HCT116 (cell line): ENCODE measurements around the gene GSTT2. TPM values are rescaled to one million over a fixed set of nuclear protein-coding genes. Genes with fewer than 3 reads are reported as not detected.

ENCODE experiments used
- ATAC-seq: fragments of 200-7000 bp; cut with Tn5 transposase; 2 replicates; pipeline ENCODE4 v1.9.1; 2020; ENCODE audit warnings: mild to moderate bottlenecking, moderate library complexity
- BruUV-seq: library from RNA; stranded (reverse); fragments of 400-500 nt; replicated peaks from 2 replicates; lab custom pipeline; 2021; lab: Mats Ljungman, UMichigan
- CTCF ChIA-PET: fragments of 300-600 bp; sonication (Branson Sonifier 250); formaldehyde crosslinking; loops from one replicate; lab custom pipeline; 2021; ENCODE audit warnings: antibody characterized with exemption; lab: Charles Lee
- POLR2A ChIA-PET: fragments of 300-600, 350-600 bp; sonication (Branson Sonifier 250); formaldehyde crosslinking; loops from one replicate; lab custom pipeline; 2021; ENCODE audit warnings: antibody characterized with exemption; lab: Charles Lee
- RAD21 ChIA-PET, 2 experiments: fragments of 300-600 bp; sonication (Branson Sonifier 250); formaldehyde crosslinking; loops; one replicate each; lab custom pipeline; 2023; ENCODE audit warnings: low total read pairs in 2 of 2; ENCODE audit not compliant: uncharacterized antibody in 2 of 2, unreplicated experiment in 2 of 2, low non-redundant PET in 1 of 2; lab: Charles Lee
- DNase-seq: peaks from one replicate; pipeline ENCODE4 v3.0.0-alpha.2; 2010; ENCODE audit warnings: low read depth, low spot score
- H2AFZ ChIP-seq: fragments of 200-600 bp; shearing (Covaris generic), sonication (generic); 2 replicates; pipeline ENCODE4 v1.6.1; 2017; ENCODE audit warnings: low read depth, mixed run types, mixed read lengths, antibody characterized with exemption, low read length; ENCODE audit not compliant: poor library complexity, severe bottlenecking
- H3K27ac ChIP-seq: 2 replicates; pipeline ENCODE4 v1.5.1; 2012; ENCODE audit warnings: low read depth, low read length
- H3K27me3 ChIP-seq: fragments of 200-600 bp; sonication (generic); 2 replicates; pipeline ENCODE4 v1.6.1; 2016; ENCODE audit warnings: mixed run types, low read length, mixed read lengths; ENCODE audit not compliant: insufficient read depth
- H3K36me3 ChIP-seq, 2 experiments: fragments of 200-500 bp in 1 of 2; fragments of 200-600 bp in 1 of 2; sonication (Bioruptor generic) in 1 of 2; sonication (generic) in 1 of 2; 2 replicates each; pipeline versions ENCODE4 v1.5.1 to v1.6.1; 2014 to 2016; ENCODE audit warnings: low read length in 2 of 2, inconsistent platforms in 1 of 2, mixed read lengths in 1 of 2, mixed run types in 1 of 2; ENCODE audit not compliant: insufficient read depth in 2 of 2, control insufficient read depth in 1 of 2
- H3K4me1 ChIP-seq, 2 experiments: fragments of 200-600 bp in 1 of 2; sonication (generic) in 1 of 2; 2 replicates each; pipeline versions ENCODE4 v1.5.1 to v1.6.1; 2012 to 2017; ENCODE audit warnings: low read length in 2 of 2, inconsistent platforms in 1 of 2, mild to moderate bottlenecking in 1 of 2, mixed read lengths in 1 of 2, mixed run types in 1 of 2, moderate library complexity in 1 of 2; ENCODE audit not compliant: insufficient read depth in 2 of 2, control insufficient read depth in 1 of 2
- H3K4me2 ChIP-seq: fragments of 200-600 bp; sonication (generic); 2 replicates; pipeline ENCODE4 v1.6.1; 2017; ENCODE audit warnings: mixed run types, low read length, mixed read lengths
- H3K4me3 ChIP-seq, 2 experiments: fragments of 200-600 bp in 1 of 2; sonication (generic) in 1 of 2; replicated peaks in 1 of 2; 2 replicates each; pipeline ENCODE4 v1.5.1; 2011 to 2016; ENCODE audit warnings: low read length in 2 of 2, control low read depth in 1 of 2, low read depth in 1 of 2, mild to moderate bottlenecking in 1 of 2, mixed read lengths in 1 of 2, mixed run types in 1 of 2
- H3K79me2 ChIP-seq: fragments of 200-600 bp; sonication (generic); 2 replicates; pipeline ENCODE4 v1.6.1; 2017; ENCODE audit warnings: mild to moderate bottlenecking, mixed run types, low read length, moderate library complexity, mixed read lengths; ENCODE audit not compliant: insufficient read depth
- H3K9ac ChIP-seq: fragments of 200-600 bp; sonication (generic); 2 replicates; pipeline ENCODE4 v1.6.1; 2016; ENCODE audit warnings: low read length, mixed read lengths
- H3K9me2 ChIP-seq: fragments of 200-600 bp; sonication (generic), shearing (Covaris generic); 2 replicates; pipeline ENCODE4 v1.6.1; 2017; ENCODE audit warnings: mixed run types, mild to moderate bottlenecking, moderate library complexity; ENCODE audit not compliant: insufficient read depth
- H3K9me3 ChIP-seq, 2 experiments: fragments of 200-500 bp in 1 of 2; fragments of 200-600 bp in 1 of 2; sonication (Bioruptor generic) in 1 of 2; sonication (generic) in 1 of 2; 2 replicates each; pipeline ENCODE4 v1.6.1; 2014 to 2017; ENCODE audit warnings: low read length in 2 of 2, mixed read lengths in 2 of 2, inconsistent platforms in 1 of 2, low read depth in 1 of 2, mild to moderate bottlenecking in 1 of 2, mixed run types in 1 of 2, moderate library complexity in 1 of 2; ENCODE audit not compliant: control insufficient read depth in 1 of 2, insufficient read depth in 1 of 2
- H4K20me1 ChIP-seq: fragments of 200-600 bp; sonication (generic), shearing (Covaris generic); 2 replicates; pipeline ENCODE4 v1.6.1; 2017; ENCODE audit warnings: mixed run types, mild to moderate bottlenecking, moderate library complexity; ENCODE audit not compliant: insufficient read depth
- CBX3 ChIP-seq: IDR thresholded peaks from 2 replicates; pipeline ENCODE4 v1.6.1; 2012; ENCODE audit warnings: low read depth
- CEBPB ChIP-seq: IDR thresholded peaks from 2 replicates; pipeline ENCODE4 v1.6.1; 2012; ENCODE audit warnings: low read depth
- CTCF ChIP-seq, 3 experiments: fragments of 200-600 bp in 1 of 3; sonication (generic) in 1 of 3; IDR thresholded peaks in 2 of 3; conservative IDR thresholded peaks in 1 of 3; 2 replicates each; pipeline ENCODE4 v1.5.1; 2012 to 2017; ENCODE audit warnings: low read depth in 2 of 3, low read length in 2 of 3, antibody characterized with exemption in 1 of 3, borderline replicate concordance in 1 of 3, control low read depth in 1 of 3, mild to moderate bottlenecking in 1 of 3, mixed read lengths in 1 of 3, mixed run types in 1 of 3, moderate library complexity in 1 of 3; ENCODE audit not compliant: insufficient read depth in 1 of 3
- ELF1 ChIP-seq: IDR thresholded peaks from 2 replicates; pipeline ENCODE4 v1.6.1; 2012; ENCODE audit warnings: low read depth, borderline replicate concordance
- EZH2 ChIP-seq: fragments of 200-600 bp; sonication (generic); IDR thresholded peaks from 2 replicates; pipeline ENCODE4 v1.6.1; 2017; ENCODE audit warnings: antibody characterized with exemption, mixed run types
- POLR2A ChIP-seq: IDR thresholded peaks from 2 replicates; pipeline ENCODE4 v1.7.0; 2011; ENCODE audit warnings: borderline replicate concordance; ENCODE audit not compliant: insufficient read depth, insufficient read length; ENCODE audit errors: extremely low read depth
- POLR2AphosphoS5 ChIP-seq: IDR thresholded peaks from 2 replicates; pipeline ENCODE4 v1.6.1; 2011; ENCODE audit warnings: mild to moderate bottlenecking, low read depth, low read length, moderate library complexity
- RAD21 ChIP-seq: IDR thresholded peaks from 2 replicates; pipeline ENCODE4 v1.6.1; 2012; ENCODE audit warnings: low read depth, mild to moderate bottlenecking
- SIN3A ChIP-seq: IDR thresholded peaks from 2 replicates; pipeline ENCODE4 v1.6.1; 2012; ENCODE audit warnings: low read depth
- SP1 ChIP-seq: IDR thresholded peaks from 2 replicates; pipeline ENCODE4 v1.6.1; 2012; ENCODE audit warnings: low read depth
- SRF ChIP-seq: IDR thresholded peaks from 2 replicates; pipeline ENCODE4 v1.6.1; 2012; ENCODE audit warnings: low read depth
- TCF7L2 ChIP-seq: IDR thresholded peaks from 2 replicates; pipeline ENCODE4 v1.7.0; 2011; ENCODE audit warnings: borderline replicate concordance, inconsistent platforms; ENCODE audit not compliant: insufficient read depth, insufficient read length; ENCODE audit errors: extremely low read depth
- ZBTB33 ChIP-seq: IDR thresholded peaks from 2 replicates; pipeline ENCODE4 v1.6.1; 2011; ENCODE audit warnings: mild to moderate bottlenecking, low read length, moderate library complexity; ENCODE audit not compliant: insufficient replicate concordance; ENCODE audit errors: extremely low read depth
- ZNF274 ChIP-seq: fragments of 200-500 bp; sonication (Bioruptor generic); IDR thresholded peaks from 2 replicates; pipeline ENCODE4 v1.6.1; 2014; ENCODE audit warnings: mild to moderate bottlenecking, low read depth, low read length, inconsistent platforms
- intact Hi-C: fragments of 100-400 bp; cut with micrococcal nuclease; formaldehyde crosslinking; loops from 2 replicates; pipeline ENCODE4 v1.10.0; 2022
- total RNA-seq: library from RNA; stranded (reverse); gene quantifications from one replicate; pipeline ENCODE4 v1.2.1, GENCODE V29; 2021; ENCODE audit not compliant: unreplicated experiment
- TF ChIP-seq, protein P1 (sequence below): IDR thresholded peaks from 2 replicates; pipeline ENCODE4 v1.6.1; 2012
- TF ChIP-seq, protein P2 (sequence below): IDR thresholded peaks from 2 replicates; pipeline ENCODE4 v1.6.1; 2012

Gene GSTT2
- total RNA-seq, 1 experiment from 2014 or later: 5.1 TPM

- no peak for DNase-seq
- ChIA-PET CTCF (no interaction called here), RAD21 (no interaction called here), POLR2A (no interaction called here)
- Histone ChIP-seq H3K9me2 (no peaks in the 10 kb centered on the region), H3K4me3 (no peak overlapping the region), H3K36me3 (no peaks in the 10 kb centered on the region), H3K79me2 (peaks cover 100% of the 10 kb centered on the region), H3K9me3 (no peaks in the 10 kb centered on the region), H2AFZ (no peak overlapping the region), H3K4me2 (no peak overlapping the region), H4K20me1 (no peaks in the 10 kb centered on the region), H3K27me3 (no peaks in the 10 kb centered on the region), H3K4me1 (no peaks in the 10 kb centered on the region), H3K9ac (no peak overlapping the region), H3K27ac (no peak overlapping the region)
- no peak for ATAC-seq
- intact Hi-C loops: no loop called here
- BruUV-seq: no TSS peak
- no peak for TF ChIP-seq ELF1
- TF ChIP-seq, protein P1, sequence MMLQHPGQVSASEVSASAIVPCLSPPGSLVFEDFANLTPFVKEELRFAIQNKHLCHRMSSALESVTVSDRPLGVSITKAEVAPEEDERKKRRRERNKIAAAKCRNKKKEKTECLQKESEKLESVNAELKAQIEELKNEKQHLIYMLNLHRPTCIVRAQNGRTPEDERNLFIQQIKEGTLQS: no peak
- no peak for TF ChIP-seq POLR2AphosphoS5
- TF ChIP-seq, protein P2, sequence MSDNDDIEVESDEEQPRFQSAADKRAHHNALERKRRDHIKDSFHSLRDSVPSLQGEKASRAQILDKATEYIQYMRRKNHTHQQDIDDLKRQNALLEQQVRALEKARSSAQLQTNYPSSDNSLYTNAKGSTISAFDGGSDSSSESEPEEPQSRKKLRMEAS: no peak
- TF ChIP-seq POLR2A: no peak
These were observed 49.4 kb downstream of the GSTT2 start for GRCh38 chr22:24029304-24029703.

DNA sequence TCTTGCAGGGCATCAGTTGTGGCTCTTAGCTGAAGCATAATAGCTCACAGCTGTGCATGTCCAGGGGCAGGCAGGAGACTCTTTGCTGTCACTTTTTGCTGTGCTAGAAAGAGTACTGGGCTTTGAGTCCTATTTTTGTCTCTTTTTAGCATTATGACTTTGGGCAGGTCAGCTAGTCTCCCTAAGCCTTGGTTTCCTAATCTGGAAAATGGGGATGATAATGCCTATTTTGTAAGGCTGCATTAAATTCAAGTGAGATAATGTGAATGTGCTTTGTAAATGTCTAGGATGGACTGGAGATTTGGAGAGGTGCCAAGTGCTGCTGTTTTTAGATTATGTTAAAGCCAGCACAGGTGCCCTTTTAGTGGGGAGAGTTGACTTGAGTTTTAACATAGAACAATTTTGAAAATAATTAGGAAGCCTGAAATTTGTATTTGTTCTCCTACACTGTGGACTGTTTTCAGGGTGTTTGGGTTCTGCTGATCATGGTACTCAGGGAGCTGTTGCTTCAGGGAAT, 50.3 kb downstream of the GSTT2 start:
- no peaks in the 10 kb centered on the region for H3K9me2 ChIP-seq
- POLR2A ChIA-PET: no interaction called here
- peaks cover 99% of the 10 kb centered on the region for H3K79me2 ChIP-seq
- CTCF ChIA-PET: no interaction called here
- H3K27ac ChIP-seq: no peak overlapping the region
- no peak overlapping the region for H3K4me3 ChIP-seq
- RAD21 ChIA-PET: no interaction called here
- no peaks in the 10 kb centered on the region for H4K20me1 ChIP-seq
- H3K4me2 ChIP-seq: no peak overlapping the region
- no peak overlapping the region for H3K9ac ChIP-seq
- H2AFZ ChIP-seq: no peak overlapping the region
- H3K4me1 ChIP-seq: no peaks in the 10 kb centered on the region
- DNase-seq (no peak), ATAC-seq (no peak)
- no TSS peak for BruUV-seq
- no peaks in the 10 kb centered on the region for H3K36me3 ChIP-seq
- intact Hi-C loops: no loop called here
- H3K9me3 ChIP-seq: no peaks in the 10 kb centered on the region
- no peaks in the 10 kb centered on the region for H3K27me3 ChIP-seq
- TF ChIP-seq, protein P2: no peak
- TF ChIP-seq ZNF274 (no peak), TCF7L2 (no peak), SRF (no peak), CBX3 (no peak), CEBPB (no peak), CTCF (IDR thresholded peaks at IDR 0.05 in 2 of 3, conservative IDR thresholded peaks at IDR 0.05 in 1 of 3; ENCODE audit: borderline replicate concordance in 1 of 3, insufficient read depth in 1 of 3, low read depth in 2 of 3, low read length in 2 of 3) (no peak), SP1 (no peak), POLR2AphosphoS5 (no peak), RAD21 (no peak), SIN3A (no peak), EZH2 (no peak), ZBTB33 (no peak), ELF1 (no peak), POLR2A (no peak)
